DMS53 treated with DMSO at 0.1 percent for 48 hours (cell line): Measurements from ENCODE around the gene DDX39B.
"Not testable (repeated sequence)": the region's sequence is repeated elsewhere in the genome, so short reads cannot be mapped to it uniquely, and the experiment has no call there.

Experiments
- DNase-seq: peaks from one replicate; lab custom pipeline; 2025; ENCODE audit not compliant: unreplicated experiment; lab: John Stamatoyannopoulos, UW

DDX39B gene

DNA sequence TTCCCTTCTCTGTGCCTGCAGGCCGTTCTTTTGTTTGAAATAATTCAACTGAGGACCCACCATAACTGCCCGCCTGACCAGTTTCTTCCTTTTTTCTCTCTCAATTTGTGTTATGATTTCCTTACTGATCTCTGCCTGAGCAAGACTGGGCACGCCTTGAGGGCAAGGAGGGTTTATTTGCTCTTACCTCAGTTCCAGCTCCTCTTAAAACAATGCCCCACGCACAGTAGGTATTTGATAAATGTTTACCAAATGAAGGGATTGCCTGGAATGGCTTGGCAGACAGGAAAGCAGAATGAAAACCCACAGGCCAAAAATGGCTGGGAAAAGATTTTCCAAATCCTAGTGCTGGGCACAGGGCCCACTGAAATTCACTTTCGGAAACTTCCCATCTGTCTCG lies 54.1 kb downstream of the DDX39B start:
- DNase-seq = not testable (repeated sequence)

DNA sequence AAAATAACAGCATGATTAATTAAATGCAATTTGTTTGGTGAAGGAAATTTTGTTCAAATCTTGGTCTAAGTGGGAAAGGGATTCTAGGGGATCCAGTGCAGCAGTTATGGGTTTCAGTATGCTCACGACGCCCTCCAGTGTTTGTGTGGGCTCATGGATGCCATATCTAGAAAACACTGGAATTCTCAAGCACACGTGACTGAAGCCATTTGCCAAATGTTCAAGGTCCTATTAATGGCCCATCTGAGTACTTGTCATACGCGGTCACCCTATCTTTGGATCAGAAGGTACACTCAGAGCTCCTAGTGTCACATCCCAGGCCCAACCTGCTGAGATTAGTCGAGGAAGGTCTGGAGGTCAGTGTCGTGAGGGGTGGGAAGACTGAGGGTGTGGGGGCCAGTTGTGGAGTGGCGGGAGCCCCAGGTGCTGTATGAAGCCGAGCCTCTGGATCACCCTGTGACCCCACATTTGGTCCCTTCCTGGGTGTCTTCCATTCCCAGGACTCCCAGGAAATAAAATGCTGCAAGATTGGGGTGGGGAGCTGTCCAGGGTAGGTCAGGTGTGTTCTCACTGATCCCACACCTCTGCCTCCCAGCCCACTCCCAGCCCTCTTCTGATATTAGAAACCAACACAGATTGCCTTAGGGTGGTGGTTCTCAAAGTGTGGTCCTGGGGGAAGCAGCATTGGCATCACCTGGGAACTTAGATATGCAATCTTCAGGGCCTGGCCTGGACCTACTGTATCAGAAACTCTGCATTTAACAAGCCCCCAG lies 55.6 kb downstream of the DDX39B start:
- not testable (repeated sequence) for DNase-seq

DNA sequence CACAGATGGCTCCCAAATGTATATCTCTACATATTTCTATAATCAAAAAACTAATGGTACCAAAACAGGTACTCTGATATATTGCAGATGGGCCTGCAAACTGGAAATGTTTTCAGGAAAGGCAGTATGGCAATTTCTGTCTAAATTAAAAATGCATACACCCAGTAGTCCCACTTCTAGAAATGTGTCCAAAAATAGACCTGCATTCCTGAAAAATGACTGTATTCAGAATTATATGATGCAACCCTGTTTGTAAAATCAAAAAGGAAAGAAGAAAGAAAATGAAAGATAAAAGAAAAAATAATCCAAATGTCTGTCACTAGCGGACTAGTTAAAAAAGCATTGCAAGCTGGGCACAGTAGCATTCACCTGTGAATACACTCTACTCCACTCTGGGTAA lies 56.7 kb downstream of the DDX39B start:
- DNase-seq = no peak

DNA sequence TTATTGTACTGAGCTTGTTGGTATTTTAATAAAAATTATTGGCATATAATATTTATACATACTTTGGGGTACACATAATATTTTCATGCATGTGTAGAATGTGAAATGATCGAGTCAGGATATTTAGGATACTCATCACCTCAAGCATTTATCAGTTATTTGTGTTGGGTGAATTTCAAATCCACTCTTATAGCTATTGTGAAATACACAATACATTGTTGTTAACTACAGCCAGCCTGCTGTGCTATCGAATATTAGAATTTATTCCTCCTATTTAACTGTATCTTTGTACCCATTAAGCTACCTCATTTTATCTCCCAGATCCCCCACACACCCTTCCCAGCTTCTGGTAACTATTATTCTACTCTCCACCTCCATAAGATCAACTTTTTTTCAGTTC lies 58.4 kb downstream of the DDX39B start:
- no peak for DNase-seq

DNA sequence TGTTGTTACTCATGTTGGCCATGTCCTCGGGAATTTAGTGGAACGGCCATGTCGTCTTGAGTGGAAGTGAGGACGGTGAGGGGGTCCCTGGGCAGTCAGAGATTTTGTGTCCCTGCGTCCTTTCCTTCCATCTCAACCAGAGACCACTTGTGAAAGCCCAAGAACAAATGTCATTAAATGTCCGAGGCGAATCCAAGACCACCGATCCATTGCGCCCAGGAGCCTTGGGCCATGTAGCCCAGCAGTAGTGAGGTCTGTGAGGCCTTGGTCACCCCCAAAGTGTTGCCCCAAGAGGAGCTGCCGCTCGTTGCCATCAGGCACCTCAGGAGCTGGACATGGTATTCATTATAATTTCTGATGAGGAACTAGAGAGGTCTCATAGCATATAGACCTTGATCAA lies 61.2 kb downstream of the DDX39B start:
- no peak for DNase-seq
